Measurements from ENCODE around the gene CD81. TPM values are rescaled to one million over a fixed set of nuclear protein-coding genes. Genes with fewer than 3 reads are reported as not detected.
"Not testable (repeated sequence)": the region's sequence is repeated elsewhere in the genome, so short reads cannot be mapped to it uniquely, and the experiment has no call there.

The CD81 gene
- total RNA-seq, 1 experiment from 2014 or later: 416 TPM

DNA sequence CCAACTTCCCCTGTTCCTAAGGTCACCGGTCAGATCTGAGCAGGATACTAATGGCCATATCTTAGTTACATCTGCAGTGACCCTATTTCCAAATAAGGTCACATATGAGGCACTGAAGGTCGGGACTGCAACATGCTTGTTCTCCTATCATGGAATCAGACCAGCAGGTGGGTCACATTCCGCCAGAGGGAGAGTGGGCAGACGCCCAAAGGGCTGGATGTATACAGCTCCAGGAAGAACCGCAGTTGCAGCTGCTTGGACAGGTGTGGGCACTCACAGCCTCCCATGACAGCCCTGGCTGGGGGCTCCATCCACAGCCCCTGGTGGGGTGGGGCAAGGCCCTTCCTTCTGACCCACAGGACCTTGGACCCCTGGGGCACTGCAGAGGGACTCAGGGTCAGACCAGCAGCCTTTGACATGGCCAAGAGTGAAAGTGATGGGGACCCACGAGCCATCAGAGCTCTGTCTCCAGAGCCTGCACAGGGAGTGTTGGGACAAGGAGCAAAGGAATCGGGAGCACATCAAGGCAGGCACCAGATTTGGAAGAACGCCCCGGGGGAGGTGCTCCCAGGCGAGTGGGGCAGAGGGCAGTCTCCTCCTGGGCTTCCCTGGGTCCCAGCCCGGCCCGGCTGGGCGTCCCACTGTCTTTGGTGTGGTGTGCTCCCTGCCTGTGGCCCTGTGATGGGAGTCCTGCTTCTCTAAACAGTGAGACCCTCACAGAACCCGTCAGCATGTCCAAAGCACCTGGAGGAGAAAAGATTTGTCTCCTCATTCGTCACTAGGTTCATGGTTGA lies 13.3 kb upstream of the CD81 start:
- ChIA-PET POLR2A (no interaction called here), CTCF (no interaction called here)
- ATAC-seq: no peak
- no peak overlapping the region for H3K4me3 ChIP-seq (ENCODE audit: low read depth in 2 of 2, low read length in 2 of 2)
- DNase-seq (ENCODE audit: low read depth, low spot score): no peak
- H3K27me3 ChIP-seq (ENCODE audit: control insufficient read depth, insufficient read depth, low read length): no peaks in the 10 kb centered on the region; the same call in 1 of the 2 replicates
- no peak overlapping the region for H3K27ac ChIP-seq (ENCODE audit: low read length)
- H3K36me3 ChIP-seq (ENCODE audit: control insufficient read depth, insufficient read depth, low read length): no peaks in the 10 kb centered on the region
- intact Hi-C loops (cut with micrococcal nuclease; ENCODE audit: unreplicated experiment) (no loop called here), in situ Hi-C loops (cut with HindIII; ENCODE audit: low pct_unique_long_range_greater_than_20kb, low sequenced_read_pairs) (no loop called here)
- no peaks in the 10 kb centered on the region for H3K4me1 ChIP-seq (ENCODE audit: control insufficient read depth, insufficient read depth, low read length)
- no peak for TF ChIP-seq SIN3A (IDR thresholded peaks at IDR 0.05; ENCODE audit: borderline replicate concordance, insufficient read depth, low read depth, low read length)
- TF ChIP-seq, protein P1, sequence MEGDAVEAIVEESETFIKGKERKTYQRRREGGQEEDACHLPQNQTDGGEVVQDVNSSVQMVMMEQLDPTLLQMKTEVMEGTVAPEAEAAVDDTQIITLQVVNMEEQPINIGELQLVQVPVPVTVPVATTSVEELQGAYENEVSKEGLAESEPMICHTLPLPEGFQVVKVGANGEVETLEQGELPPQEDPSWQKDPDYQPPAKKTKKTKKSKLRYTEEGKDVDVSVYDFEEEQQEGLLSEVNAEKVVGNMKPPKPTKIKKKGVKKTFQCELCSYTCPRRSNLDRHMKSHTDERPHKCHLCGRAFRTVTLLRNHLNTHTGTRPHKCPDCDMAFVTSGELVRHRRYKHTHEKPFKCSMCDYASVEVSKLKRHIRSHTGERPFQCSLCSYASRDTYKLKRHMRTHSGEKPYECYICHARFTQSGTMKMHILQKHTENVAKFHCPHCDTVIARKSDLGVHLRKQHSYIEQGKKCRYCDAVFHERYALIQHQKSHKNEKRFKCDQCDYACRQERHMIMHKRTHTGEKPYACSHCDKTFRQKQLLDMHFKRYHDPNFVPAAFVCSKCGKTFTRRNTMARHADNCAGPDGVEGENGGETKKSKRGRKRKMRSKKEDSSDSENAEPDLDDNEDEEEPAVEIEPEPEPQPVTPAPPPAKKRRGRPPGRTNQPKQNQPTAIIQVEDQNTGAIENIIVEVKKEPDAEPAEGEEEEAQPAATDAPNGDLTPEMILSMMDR (IDR thresholded peaks at IDR 0.05): no peak
- TF ChIP-seq, protein P2, sequence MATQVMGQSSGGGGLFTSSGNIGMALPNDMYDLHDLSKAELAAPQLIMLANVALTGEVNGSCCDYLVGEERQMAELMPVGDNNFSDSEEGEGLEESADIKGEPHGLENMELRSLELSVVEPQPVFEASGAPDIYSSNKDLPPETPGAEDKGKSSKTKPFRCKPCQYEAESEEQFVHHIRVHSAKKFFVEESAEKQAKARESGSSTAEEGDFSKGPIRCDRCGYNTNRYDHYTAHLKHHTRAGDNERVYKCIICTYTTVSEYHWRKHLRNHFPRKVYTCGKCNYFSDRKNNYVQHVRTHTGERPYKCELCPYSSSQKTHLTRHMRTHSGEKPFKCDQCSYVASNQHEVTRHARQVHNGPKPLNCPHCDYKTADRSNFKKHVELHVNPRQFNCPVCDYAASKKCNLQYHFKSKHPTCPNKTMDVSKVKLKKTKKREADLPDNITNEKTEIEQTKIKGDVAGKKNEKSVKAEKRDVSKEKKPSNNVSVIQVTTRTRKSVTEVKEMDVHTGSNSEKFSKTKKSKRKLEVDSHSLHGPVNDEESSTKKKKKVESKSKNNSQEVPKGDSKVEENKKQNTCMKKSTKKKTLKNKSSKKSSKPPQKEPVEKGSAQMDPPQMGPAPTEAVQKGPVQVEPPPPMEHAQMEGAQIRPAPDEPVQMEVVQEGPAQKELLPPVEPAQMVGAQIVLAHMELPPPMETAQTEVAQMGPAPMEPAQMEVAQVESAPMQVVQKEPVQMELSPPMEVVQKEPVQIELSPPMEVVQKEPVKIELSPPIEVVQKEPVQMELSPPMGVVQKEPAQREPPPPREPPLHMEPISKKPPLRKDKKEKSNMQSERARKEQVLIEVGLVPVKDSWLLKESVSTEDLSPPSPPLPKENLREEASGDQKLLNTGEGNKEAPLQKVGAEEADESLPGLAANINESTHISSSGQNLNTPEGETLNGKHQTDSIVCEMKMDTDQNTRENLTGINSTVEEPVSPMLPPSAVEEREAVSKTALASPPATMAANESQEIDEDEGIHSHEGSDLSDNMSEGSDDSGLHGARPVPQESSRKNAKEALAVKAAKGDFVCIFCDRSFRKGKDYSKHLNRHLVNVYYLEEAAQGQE (IDR thresholded peaks at IDR 0.05; ENCODE audit: insufficient read depth in 1 of 2, low read depth in 2 of 2, low read length in 1 of 2): no peak
- TF ChIP-seq TCF7L2 (IDR thresholded peaks at IDR 0.05; ENCODE audit: low read depth, low read length): no peak
- TF ChIP-seq POLR2AphosphoS5 (IDR thresholded peaks at IDR 0.05; ENCODE audit: low read depth, low read length): no peak
- no peaks in the 10 kb centered on the region for H3K9me3 ChIP-seq (ENCODE audit: control insufficient read depth, insufficient read depth, low read depth, low read length)
- no TSS peak for BruUV-seq (replicated peaks)

DNA sequence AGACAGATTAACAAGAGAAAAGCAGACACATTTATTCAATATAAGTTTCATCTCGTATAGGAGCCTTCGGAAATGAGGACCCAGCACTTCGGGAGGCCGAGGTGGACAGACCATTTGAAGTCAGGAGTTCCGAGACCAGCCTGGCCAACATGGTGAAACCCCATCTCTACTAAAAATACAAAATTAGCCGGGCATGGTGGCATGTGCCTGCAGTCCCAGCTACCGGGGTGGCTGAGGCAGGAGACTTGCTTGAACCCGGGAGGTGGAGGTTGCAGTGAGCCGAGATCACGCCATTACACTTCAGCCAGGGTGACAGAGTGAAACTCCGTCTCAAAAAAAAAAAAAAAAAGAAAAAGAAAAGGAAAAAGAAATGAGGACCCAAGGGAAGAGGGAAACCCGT lies 12.7 kb upstream of the CD81 start:
- in situ Hi-C loops (cut with HindIII; ENCODE audit: low pct_unique_long_range_greater_than_20kb, low sequenced_read_pairs); H3K36me3 ChIP-seq (ENCODE audit: control insufficient read depth, insufficient read depth, low read length); H3K4me3 ChIP-seq (ENCODE audit: low read depth in 2 of 2, low read length in 2 of 2); H3K4me1 ChIP-seq (ENCODE audit: control insufficient read depth, insufficient read depth, low read length); H3K9me3 ChIP-seq (ENCODE audit: control insufficient read depth, insufficient read depth, low read depth, low read length); intact Hi-C loops (cut with micrococcal nuclease; ENCODE audit: unreplicated experiment); H3K27me3 ChIP-seq (ENCODE audit: control insufficient read depth, insufficient read depth, low read length); DNase-seq (ENCODE audit: low read depth, low spot score); BruUV-seq (replicated peaks); POLR2A ChIA-PET; H3K27ac ChIP-seq (ENCODE audit: low read length); ATAC-seq; CTCF ChIA-PET: not testable (repeated sequence)

DNA sequence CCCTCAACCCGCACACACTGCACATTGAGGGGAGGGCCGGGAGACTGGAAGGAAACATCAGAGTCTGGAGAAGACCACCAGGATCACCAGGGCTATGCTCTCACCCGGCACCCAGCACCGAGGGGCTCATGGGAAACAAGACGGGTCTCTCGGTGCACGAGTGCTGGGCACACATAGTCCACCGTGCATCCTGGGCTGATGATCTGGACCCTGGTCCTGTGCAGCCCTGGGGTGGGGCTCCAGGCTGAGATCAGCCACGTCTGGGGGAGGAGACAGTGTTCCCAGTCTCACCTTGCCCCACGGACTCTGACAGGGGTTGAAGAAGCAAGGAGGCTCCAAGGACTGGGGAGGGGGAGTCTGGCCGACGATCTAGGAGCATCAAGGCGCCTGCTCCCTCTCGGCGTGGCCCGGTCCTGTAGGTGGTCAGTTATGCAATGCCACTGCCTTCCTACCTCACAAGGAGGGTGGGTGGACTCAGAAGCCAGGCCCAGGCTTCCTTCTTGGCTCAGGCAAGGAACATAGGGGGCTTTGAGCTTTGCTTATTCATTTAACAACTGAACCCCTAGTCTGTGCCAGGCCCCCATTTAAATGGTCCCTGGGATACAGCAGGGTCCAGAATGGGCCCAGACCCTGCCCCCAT lies 11.4 kb upstream of the CD81 start:
- H3K4me1 ChIP-seq (ENCODE audit: control insufficient read depth, insufficient read depth, low read length): no peaks in the 10 kb centered on the region
- BruUV-seq (replicated peaks): no TSS peak
- no peaks in the 10 kb centered on the region for H3K36me3 ChIP-seq (ENCODE audit: control insufficient read depth, insufficient read depth, low read length)
- DNase-seq (ENCODE audit: low read depth, low spot score): no peak
- no peak overlapping the region for H3K4me3 ChIP-seq (ENCODE audit: low read depth in 2 of 2, low read length in 2 of 2)
- H3K27me3 ChIP-seq (ENCODE audit: control insufficient read depth, insufficient read depth, low read length): no peaks in the 10 kb centered on the region; the same call in 1 of the 2 replicates
- CTCF ChIA-PET: no interaction called here
- POLR2A ChIA-PET: no interaction called here
- intact Hi-C loops (cut with micrococcal nuclease; ENCODE audit: unreplicated experiment) (no loop called here), in situ Hi-C loops (cut with HindIII; ENCODE audit: low pct_unique_long_range_greater_than_20kb, low sequenced_read_pairs) (no loop called here)
- H3K27ac ChIP-seq (ENCODE audit: low read length): no peak overlapping the region
- no peak for ATAC-seq
- TF ChIP-seq, protein P2 (IDR thresholded peaks at IDR 0.05; ENCODE audit: insufficient read depth in 1 of 2, low read depth in 2 of 2, low read length in 1 of 2): no peak
- TF ChIP-seq SIN3A (IDR thresholded peaks at IDR 0.05; ENCODE audit: borderline replicate concordance, insufficient read depth, low read depth, low read length) (no peak), POLR2AphosphoS5 (IDR thresholded peaks at IDR 0.05; ENCODE audit: low read depth, low read length) (no peak), TCF7L2 (IDR thresholded peaks at IDR 0.05; ENCODE audit: low read depth, low read length) (no peak)
- TF ChIP-seq, protein P1 (IDR thresholded peaks at IDR 0.05): no peak
- H3K9me3 ChIP-seq (ENCODE audit: control insufficient read depth, insufficient read depth, low read depth, low read length): no peaks in the 10 kb centered on the region
